AG20443 (cell line): ENCODE data around the gene KXD1.
"Not testable (repeated sequence)": the region's sequence is repeated elsewhere in the genome, so short reads cannot be mapped to it uniquely, and the experiment has no call there.

Experiments
- DNase-seq: peaks from one replicate; pipeline ENCODE4 v3.0.0; 2012; ENCODE audit warnings: low spot score, mixed read lengths

KXD1 gene

GRCh38 chr19:18557411-18558201 lies at the start of gene KXD1:
Gene KXD1 (plus strand): TSS chr19:18557870. CDS start chr19:18562057, 4,187 bp downstream.
- DNase-seq: peak; percentile 98

GRCh38 chr19:18508585-18508984 lies 49.1 kb upstream of the KXD1 start:
- DNase-seq: no peak

- DNase-seq: no peak
These were observed 47.5 kb upstream of the KXD1 start for GRCh38 chr19:18510216-18510615.

- peak; percentile 56 for DNase-seq
These were observed 43.8 kb upstream of the KXD1 start for GRCh38 chr19:18513868-18514267.

- no peak for DNase-seq
These were observed 42.6 kb upstream of the KXD1 start for GRCh38 chr19:18514800-18515682.

- no peak for DNase-seq
These were observed 41.7 kb upstream of the KXD1 start for GRCh38 chr19:18515959-18516358.

- no peak for DNase-seq
These were observed 40.1 kb upstream of the KXD1 start for GRCh38 chr19:18517606-18518005.

- DNase-seq: no peak
These were observed 39.0 kb upstream of the KXD1 start for GRCh38 chr19:18518639-18519038.

GRCh38 chr19:18519962-18520847 lies 37.5 kb upstream of the KXD1 start:
- DNase-seq: peak; percentile 77

- no peak for DNase-seq
These were observed 36.6 kb upstream of the KXD1 start for GRCh38 chr19:18520848-18521691.

- no peak for DNase-seq
These were observed 36.0 kb upstream of the KXD1 start, which contains the start of gene ELL for GRCh38 chr19:18521692-18522123. Gene ELL (minus strand): TSS chr19:18522070. CDS start chr19:18522055, 15 bp downstream.

GRCh38 chr19:18522124-18522861 lies 35.4 kb upstream of the KXD1 start:
- DNase-seq: peak; percentile 98

GRCh38 chr19:18522862-18523440 lies 34.7 kb upstream of the KXD1 start:
- DNase-seq: not testable (repeated sequence)

- no peak for DNase-seq
These were observed 33.8 kb upstream of the KXD1 start for GRCh38 chr19:18523841-18524240.

GRCh38 chr19:18526316-18526715 lies 31.4 kb upstream of the KXD1 start:
- DNase-seq: no peak

GRCh38 chr19:18529782-18530181 lies 27.9 kb upstream of the KXD1 start:
- peak; percentile 37 for DNase-seq

GRCh38 chr19:18531485-18531884 lies 26.2 kb upstream of the KXD1 start:
- DNase-seq: no peak

GRCh38 chr19:18532168-18532890 lies 25.3 kb upstream of the KXD1 start:
- no peak for DNase-seq

GRCh38 chr19:18533058-18533457 lies 24.6 kb upstream of the KXD1 start:
- no peak for DNase-seq
